GM21576 (cell line): ENCODE results near the gene XIAP.
"Not testable (repeated sequence)": the region's sequence is repeated elsewhere in the genome, so short reads cannot be mapped to it uniquely, and the experiment has no call there.

ENCODE experiments used
- ATAC-seq: cut with Tn5 transposase; IDR thresholded peaks from one replicate; pipeline ENCODE4 v1.9.1; 2021; ENCODE audit warnings: mild to moderate bottlenecking, moderate library complexity; ENCODE audit not compliant: unreplicated experiment

The XIAP gene

GRCh38 chrX:123859846-123860838, at the start of gene XIAP:
Gene XIAP, plus strand, starts transcription at chrX:123860053. Its CDS starts 25,610 bp downstream, at chrX:123885663.
- peak; percentile 81 for ATAC-seq

- no peak for ATAC-seq
Observed at GRCh38 chrX:123814343-123814742, 45.5 kb upstream of the XIAP start.

GRCh38 chrX:123814934-123815394, 44.9 kb upstream of the XIAP start:
- not testable (repeated sequence) for ATAC-seq

GRCh38 chrX:123817288-123817894, 42.5 kb upstream of the XIAP start:
- no peak for ATAC-seq

- no peak for ATAC-seq
Observed at GRCh38 chrX:123818243-123818642, 41.6 kb upstream of the XIAP start.

- ATAC-seq = no peak
Observed at GRCh38 chrX:123822965-123823364, 36.9 kb upstream of the XIAP start.

GRCh38 chrX:123830309-123830708, 29.5 kb upstream of the XIAP start:
- peak; percentile 76 for ATAC-seq

GRCh38 chrX:123833387-123833786, 26.5 kb upstream of the XIAP start:
- peak; percentile 77 for ATAC-seq

GRCh38 chrX:123834116-123834515, 25.7 kb upstream of the XIAP start:
- no peak for ATAC-seq

GRCh38 chrX:123835661-123836371, 24.0 kb upstream of the XIAP start:
- no peak for ATAC-seq

- ATAC-seq = not testable (repeated sequence)
Observed at GRCh38 chrX:123845129-123845528, 14.7 kb upstream of the XIAP start.

- no peak for ATAC-seq
Observed at GRCh38 chrX:123846577-123847038, 13.2 kb upstream of the XIAP start.

- no peak for ATAC-seq
Observed at GRCh38 chrX:123847056-123847455, 12.8 kb upstream of the XIAP start.

- no peak for ATAC-seq
Observed at GRCh38 chrX:123849096-123849495, 10.8 kb upstream of the XIAP start.

GRCh38 chrX:123849906-123850305, 9.9 kb upstream of the XIAP start:
- not testable (repeated sequence) for ATAC-seq

- no peak for ATAC-seq
Observed at GRCh38 chrX:123851079-123851478, 8.8 kb upstream of the XIAP start.

- ATAC-seq = no peak
Observed at GRCh38 chrX:123854329-123854728, 5.5 kb upstream of the XIAP start.

- no peak for ATAC-seq
Observed at GRCh38 chrX:123859409-123859845, 426 bp upstream of the XIAP start.

- no peak for ATAC-seq
Observed at GRCh38 chrX:123860983-123861382, 1.1 kb downstream of the XIAP start.

- no peak for ATAC-seq
Observed at GRCh38 chrX:123869488-123869887, 9.6 kb downstream of the XIAP start.

GRCh38 chrX:123871309-123871708, 11.5 kb downstream of the XIAP start:
- no peak for ATAC-seq
